VCaP (cell line): ENCODE data around the gene APOD.
"Not testable (repeated sequence)": the region's sequence is repeated elsewhere in the genome, so short reads cannot be mapped to it uniquely, and the experiment has no call there.

Source experiments
- H3K27ac ChIP-seq: fragments of 450-650 bp; 2 replicates; pipeline ENCODE4 v1.5.1; 2017
- CTCF ChIP-seq: fragments of 450-650 bp; conservative IDR thresholded peaks from 2 replicates; pipeline ENCODE4 v1.5.1; 2017; ENCODE audit warnings: mild to moderate bottlenecking, moderate library complexity

The APOD gene

GRCh38 chr3:195601382-195601781 lies 17.6 kb upstream of the APOD start:
- H3K27ac ChIP-seq, result no peak overlapping the region
- no peak for TF ChIP-seq CTCF

GRCh38 chr3:195599926-195600325 lies 16.2 kb upstream of the APOD start:
- H3K27ac ChIP-seq, result not testable (repeated sequence)

GRCh38 chr3:195599516-195599915 lies 15.8 kb upstream of the APOD start:
- H3K27ac ChIP-seq, result not testable (repeated sequence)

GRCh38 chr3:195597848-195598247 lies 14.1 kb upstream of the APOD start:
- H3K27ac ChIP-seq, result no peak overlapping the region
- TF ChIP-seq CTCF, result no peak

- H3K27ac ChIP-seq, result no peak overlapping the region
Measured at GRCh38 chr3:195597229-195597628, 13.5 kb upstream of the APOD start.

GRCh38 chr3:195596765-195597171 lies 13.0 kb upstream of the APOD start:
- H3K27ac ChIP-seq, result no peak overlapping the region
- TF ChIP-seq CTCF, result no peak

More at GRCh38 chr3:195597229-195597628, 13.5 kb upstream of the APOD start:
- TF ChIP-seq CTCF, result no peak

- H3K27ac ChIP-seq, result no peak overlapping the region
- no peak for TF ChIP-seq CTCF
Measured at GRCh38 chr3:195595785-195596531, 12.2 kb upstream of the APOD start.

- no peak overlapping the region for H3K27ac ChIP-seq
- no peak for TF ChIP-seq CTCF
Measured at GRCh38 chr3:195591852-195592251, 8.1 kb upstream of the APOD start.

- no peak for TF ChIP-seq CTCF
Measured at GRCh38 chr3:195591220-195591619, 7.5 kb upstream of the APOD start.

GRCh38 chr3:195590381-195590780 lies 6.6 kb upstream of the APOD start:
- not testable (repeated sequence) for H3K27ac ChIP-seq

More at GRCh38 chr3:195591220-195591619, 7.5 kb upstream of the APOD start:
- H3K27ac ChIP-seq, result no peak overlapping the region

- H3K27ac ChIP-seq, result not testable (repeated sequence)
Measured at GRCh38 chr3:195589796-195590195, 6.1 kb upstream of the APOD start.
